ENCODE data around the gene ELL.

- TF ChIP-seq CTCF (IDR thresholded peaks at IDR 0.05) (no peak), POLR2AphosphoS5 (IDR thresholded peaks at IDR 0.05) (no peak)
These were observed 14.6 kb upstream of the ELL start for GRCh38 chr19:18536475-18536874.
